Activated effector memory CD4-positive, alpha-beta T cell treated with anti-CD3 and anti-CD28 coated beads, Interleukin-2, amount 50 U/mL, for 16 hours (primary cell): ENCODE measurements around the gene CFAP74.
"Not testable (repeated sequence)": the region's sequence is repeated elsewhere in the genome, so short reads cannot be mapped to it uniquely, and the experiment has no call there.

Experiments
- DNase-seq: peaks from one replicate; pipeline ENCODE4 v3.0.0-alpha.2; 2020

The CFAP74 gene

DNA sequence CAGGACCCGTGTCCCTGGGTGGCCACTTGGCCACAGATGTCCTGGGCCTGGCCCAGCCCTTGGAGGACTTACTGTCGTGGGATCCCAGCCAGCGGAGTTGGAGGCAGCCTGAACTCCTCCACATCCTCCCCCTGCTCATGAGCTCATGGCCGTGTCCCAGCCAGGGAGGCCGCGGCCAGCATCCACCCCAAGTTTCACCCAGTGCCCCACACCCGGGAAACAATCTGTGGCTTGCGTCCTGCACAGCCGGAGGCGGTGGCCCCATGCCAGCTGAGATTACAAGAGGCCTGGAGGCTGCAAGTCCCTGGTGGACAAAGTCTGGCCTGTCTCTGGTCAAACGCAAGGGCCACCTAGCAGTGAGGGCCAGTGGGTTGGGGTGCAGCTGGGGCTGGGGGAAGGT, 57.0 kb downstream of the CFAP74 start:
- no peak for DNase-seq

DNA sequence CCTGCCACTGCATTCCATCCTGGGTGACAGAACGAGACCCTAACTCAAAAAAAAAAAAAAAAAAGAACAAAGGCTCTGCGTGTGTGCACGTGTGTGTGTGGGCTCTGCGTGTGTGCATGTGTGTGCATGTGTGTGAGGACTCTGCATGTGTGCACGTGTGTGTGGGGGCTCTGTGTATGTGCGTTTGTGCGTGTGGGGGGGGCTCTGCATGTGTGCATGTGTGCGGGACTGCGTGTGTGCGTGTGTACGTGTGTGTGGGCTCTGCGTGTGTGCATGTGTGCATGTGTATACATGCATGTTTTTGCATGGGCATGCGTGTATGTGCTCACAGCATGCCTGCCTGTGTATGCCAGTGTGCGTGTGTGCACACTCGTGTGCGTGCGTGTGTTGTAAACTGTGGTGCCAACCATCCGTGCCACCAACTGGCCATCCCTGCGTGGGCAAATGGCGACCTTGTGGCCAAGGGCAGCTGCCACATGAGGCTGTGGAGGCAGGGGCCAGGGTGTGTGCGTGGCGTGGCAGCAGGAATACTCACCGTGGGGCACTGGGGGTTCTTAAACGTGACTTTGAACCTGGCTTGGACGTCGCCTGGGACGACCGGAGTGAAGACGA, 57.7 kb downstream of the CFAP74 start:
- no peak for DNase-seq

DNA sequence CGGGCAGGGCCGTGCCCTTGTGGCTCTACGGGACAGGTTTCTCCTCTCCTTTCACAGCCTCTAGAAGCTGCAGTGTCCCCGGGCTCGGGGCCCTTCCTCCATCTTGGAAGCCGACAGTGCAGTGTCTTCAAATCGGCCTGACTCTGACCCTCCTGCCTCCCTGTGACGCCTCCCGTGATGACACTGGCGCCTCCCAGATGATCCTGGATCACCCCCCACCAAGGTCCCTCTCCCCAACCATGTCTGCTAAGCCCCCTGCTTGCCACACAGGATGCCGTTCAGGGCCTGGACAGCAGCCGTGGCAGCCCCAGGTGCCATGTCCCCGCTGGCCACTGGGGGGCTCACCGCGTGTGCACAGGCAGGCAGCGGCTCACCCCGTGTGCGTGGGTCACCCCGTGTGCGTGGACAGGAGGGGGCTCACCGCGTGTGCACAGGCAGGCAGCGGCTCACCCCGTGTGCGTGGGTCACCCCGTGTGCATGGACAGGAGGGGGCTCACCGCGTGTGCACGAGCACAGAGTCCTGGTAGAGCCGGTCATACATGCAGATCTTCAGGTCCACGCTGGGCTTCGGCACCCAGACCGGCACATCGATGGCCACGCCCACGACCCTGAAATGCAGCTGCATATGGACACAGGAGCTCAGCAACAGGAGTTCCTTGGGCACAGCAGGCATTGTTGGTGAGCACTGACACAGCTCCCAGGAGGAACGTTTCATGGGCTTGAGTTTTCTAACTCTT, 59.6 kb downstream of the CFAP74 start:
- peak; percentile 86 for DNase-seq

DNA sequence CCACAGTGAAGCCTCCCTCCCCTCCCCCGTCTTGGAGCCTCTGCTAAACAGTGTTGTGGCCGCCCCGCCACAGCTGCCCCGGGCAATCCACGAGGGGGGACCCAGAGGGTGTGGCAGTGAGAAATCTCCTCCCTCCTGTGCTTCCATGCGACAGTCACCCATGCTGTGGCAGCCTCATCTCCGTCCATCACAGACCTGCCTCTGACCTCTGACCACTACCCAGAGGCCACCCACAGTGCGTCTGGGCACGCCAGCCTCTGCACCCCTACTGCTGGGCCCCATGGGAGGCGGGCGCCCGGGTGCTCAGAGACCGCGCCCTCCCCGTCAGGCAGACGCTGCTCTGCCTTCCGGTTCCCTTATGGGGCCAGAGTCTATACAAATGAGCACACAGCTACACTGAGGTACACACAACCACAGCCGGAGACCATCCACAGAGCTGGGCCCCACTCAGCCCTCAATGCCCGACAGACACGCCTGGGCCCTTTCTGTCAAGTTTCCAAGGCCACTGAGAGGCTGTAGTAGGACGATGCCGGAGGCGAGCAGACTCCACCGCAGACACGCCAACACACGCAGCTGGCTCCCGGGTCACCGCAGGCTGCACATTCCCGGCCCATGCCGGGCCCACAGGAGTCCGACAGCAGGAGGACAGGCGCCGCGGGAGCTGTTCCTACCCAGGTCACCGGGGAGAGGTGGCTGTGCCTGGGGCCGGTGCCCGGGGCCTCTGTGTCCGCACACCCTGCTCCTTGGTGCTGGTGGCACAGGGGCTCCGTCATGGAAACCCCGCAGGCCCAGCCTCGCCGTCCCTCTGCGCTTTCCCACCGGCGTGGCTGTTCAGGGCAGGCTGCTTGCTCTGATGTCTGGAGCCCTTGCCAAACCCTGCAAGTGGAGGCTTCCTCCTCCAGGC, 60.6 kb downstream of the CFAP74 start:
- DNase-seq, result no peak

DNA sequence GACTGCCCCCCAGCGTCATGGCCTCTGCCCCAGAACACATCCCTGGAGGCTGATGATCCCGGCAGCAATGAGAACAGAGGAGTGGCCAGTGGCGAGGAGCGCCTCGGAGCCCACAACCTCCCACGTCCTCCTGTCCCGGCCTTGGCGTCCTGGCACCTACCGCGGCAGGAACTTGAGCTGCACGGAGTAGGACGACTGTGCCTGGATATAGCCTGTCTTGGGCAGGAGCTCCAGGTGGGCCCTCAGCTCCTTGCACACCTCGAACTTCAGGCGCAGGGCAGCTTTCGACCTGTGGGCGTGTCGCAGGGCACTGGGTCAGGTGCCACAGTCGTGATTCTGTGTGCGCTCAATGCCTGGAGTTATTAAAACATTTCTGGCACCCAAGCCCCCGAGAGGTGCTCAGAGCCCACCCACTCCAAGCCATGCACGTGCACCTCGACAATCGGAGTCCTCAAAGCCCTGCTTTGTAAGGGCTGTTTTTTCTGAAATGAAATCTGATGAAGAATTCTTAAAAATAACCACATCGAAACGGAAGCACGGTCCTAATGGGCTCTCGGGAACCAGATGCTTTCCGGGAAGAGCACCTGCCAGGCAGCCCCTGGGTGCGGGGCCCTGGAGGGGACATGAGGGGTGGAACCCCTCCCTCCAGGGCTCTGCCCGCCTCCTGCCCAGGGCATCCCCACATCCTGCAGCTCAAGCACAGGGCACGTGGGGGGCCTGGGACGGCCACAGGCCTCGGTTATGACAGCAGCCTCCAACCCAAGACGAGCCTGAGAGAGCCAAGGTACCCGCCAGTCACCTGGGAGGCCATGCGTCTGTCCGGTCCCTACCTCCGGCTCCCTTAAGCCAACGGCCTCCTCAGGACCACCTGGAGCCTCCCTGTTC, 61.5 kb downstream of the CFAP74 start:
- DNase-seq, result no peak

DNA sequence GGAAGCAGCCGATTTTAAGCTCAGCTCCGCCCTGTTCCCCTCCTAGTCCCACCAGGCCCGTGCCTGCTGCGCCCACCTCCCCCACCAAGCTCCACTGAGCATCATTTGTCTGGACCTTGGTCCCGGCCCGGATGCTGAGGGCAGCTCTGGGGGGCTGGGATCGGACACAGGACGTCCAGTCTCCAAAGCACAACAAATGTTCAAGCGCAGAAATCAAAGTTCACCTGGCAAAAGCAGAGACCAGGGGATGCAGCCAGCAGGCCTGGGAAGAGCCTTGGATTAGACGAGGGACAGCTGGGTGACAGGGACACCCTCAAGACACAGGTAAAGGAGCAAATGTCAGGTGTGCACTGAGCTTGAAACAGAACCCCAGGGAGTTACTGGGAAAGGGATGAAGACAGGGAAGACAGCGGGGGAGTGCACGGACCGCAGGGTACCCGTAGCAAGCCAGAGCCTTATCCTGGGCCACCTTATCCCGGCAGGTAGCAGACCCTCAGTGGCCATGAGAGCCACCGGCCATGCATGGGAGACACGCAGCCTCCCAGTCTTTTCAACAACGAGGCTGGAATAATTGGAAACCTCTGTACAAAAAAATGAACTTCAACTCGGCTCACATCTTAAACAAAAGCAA, 62.3 kb downstream of the CFAP74 start:
- no peak for DNase-seq

GRCh38 chr1:1940123-1940425, 63.5 kb downstream of the CFAP74 start:
- no peak for DNase-seq

- no peak for DNase-seq
Observed at GRCh38 chr1:1939296-1940122, 64.1 kb downstream of the CFAP74 start.

- DNase-seq, result no peak
Observed at GRCh38 chr1:1938613-1939295, 64.8 kb downstream of the CFAP74 start.

GRCh38 chr1:1938276-1938573, 65.4 kb downstream of the CFAP74 start:
- DNase-seq, result no peak

DNA sequence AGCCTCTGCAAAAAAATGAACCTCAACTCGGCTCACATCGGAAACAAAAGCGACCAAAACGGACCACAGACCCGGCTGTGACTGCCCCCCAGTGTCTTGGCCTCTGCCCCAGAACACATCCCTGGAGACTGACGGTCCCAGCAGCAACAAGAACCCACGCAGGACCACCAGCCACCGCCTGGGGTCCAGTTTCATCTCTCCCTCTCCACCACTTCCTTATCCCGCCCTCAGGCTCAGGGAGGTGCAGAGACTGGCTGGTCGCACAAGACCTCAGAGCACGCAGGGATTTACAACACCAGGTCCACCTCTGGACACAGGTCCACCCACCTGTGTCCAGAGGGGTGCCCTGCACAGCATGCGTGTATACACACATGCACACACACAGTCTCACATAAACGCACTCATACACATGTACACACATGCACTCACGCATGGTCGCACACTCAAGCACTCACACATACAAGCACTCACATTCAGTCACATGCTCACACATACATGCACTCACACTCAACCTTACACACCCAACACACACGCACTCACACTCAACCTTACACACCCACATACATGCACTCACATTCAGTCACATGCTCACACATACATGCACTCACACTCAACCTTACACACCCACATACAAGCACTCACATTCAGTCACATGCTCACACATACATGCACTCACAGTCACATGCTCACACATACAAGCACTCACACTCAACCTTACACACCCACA, 65.9 kb downstream of the CFAP74 start:
- DNase-seq, result no peak

GRCh38 chr1:1937061-1937460, 66.5 kb downstream of the CFAP74 start:
- DNase-seq, result no peak

- DNase-seq, result not testable (repeated sequence)
Observed at GRCh38 chr1:1934848-1935247, 68.7 kb downstream of the CFAP74 start.

DNA sequence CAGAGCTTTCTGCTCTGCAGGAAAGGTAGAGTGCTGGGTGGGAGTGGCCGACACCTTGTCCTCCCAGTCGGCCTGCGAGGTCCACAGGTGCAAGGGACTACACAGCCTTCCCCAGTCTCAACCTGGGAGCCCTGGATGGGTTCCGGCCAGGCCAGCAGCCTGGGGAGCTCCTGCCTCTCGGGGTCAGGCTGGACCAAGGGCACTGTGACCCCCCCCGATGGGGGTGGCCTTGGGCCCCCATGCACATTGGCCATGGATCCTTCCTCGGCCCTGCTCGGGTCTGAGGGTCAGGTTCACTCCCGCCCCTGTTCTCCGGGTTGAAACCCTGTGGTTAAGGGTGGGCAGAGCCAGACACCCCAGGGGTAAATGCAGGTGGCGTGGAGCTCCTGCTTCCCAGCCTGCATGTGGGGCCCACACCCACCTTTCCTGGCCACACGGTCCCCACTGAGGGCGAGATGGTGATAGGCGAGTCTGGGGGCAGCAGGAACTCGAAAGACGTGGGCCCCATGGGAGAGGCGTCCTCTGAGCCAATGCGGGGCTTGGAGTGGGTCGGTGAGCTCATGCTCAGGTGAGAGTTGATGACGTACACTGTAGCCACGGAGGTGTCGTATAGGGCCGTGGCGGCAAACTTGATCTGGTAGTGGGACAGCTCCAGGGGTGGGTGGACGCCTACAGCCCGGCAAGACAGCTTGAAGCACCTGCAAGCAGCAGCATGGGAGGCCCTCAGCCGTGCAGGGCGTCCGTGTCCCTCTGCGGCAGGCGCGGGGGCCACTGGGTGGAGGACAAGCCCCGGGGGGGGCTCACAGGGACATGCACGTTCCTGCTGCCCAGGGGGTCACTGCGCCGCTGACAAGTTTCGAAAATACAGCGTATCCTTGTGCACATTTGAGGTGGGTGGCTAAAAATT, 73.7 kb downstream of the CFAP74 start:
- DNase-seq, result no peak

DNA sequence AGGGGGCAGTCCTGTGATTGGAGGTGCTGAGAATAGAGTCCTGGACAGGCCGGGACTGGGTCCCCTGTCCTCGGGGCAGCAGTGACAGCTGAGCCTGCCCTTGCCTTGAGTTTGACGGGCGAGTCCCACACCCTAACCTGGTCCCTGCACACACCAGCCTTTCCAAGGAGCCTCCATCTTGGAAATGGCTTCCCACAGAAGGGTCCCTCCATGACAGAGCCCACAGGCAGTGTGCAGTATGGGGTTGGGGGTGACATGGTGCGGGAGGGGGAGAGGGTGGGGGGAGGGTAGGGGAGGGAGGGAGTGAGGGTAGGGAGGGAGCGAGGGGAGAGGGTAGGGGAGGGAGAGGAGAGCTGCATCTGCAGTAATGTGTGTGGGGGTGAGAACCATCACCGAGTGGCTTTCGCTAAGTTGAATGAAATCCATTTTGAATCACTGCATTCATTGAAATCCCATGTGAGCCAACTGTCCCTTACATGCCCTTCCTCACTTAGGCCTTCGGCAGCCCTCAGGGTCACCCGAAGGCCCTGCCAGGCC, 74.4 kb downstream of the CFAP74 start:
- DNase-seq, result no peak

DNA sequence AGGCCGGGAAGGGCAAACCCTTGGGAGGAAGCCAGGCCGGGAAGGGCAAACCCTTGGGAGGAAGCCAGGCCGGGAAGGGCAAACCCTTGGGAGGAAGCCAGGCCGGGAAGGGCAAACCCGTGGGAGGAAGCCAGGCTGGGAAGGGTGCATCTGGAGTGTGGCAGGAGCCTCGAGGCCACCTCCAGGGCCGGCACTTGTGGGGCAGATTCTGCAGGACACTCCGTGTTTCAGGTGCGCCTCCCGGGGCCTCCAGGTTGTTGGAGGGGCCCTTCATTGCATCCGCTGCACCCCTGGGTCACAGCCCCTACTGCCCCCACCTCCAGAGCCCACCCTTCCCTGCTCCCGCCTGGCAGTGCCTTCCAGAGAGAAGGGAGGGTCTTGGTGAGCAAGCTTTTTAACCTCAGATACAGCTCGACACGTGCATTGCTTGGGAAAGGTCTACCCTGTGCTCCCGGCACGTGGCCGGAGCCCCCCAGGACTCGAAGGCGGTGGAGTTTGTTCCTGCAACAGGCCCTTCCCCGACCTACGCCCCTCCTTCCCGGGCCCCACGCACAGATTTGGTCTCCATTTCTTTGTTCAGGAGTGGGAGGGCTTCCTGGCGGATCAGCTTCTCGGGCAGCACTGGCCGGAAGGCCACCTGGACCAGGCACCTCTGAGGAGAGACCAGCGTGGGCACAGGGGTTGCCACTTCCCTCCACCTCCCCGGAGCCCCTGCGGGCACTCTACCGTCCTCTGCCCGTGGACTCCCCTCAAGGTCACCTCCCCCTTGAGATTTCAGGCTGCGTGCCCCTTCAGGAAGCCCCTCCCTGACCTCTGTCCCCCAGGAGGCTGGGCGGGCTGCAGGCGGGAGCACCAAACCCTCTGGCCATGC, 75.1 kb downstream of the CFAP74 start:
- DNase-seq, result no peak

DNA sequence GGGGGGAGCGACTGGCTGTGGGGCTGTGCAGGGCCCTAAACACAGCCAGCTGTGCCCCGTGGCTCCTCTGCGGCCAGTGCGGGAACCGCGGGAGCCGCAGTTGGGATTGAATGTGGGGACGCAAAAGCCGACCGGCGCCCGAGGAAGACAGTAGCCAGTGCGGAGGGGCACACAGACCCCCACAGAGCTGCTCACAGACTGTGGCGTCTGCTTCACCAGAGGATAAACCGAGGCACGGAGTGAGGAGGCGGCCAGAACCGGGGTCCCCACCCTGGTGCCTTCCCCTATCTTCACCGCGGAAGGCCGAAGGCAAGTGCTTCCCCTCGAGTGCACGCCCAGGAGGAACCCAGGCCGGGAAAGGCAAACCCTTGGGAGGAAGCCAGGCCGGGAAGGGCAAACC, 75.8 kb downstream of the CFAP74 start:
- DNase-seq, result no peak
